HEK293 (cell line): ENCODE measurements around the gene SEMA6A.

ENCODE experiments used
- CTCF ChIP-seq: fragments of 450-650 bp; formaldehyde crosslinking; IDR thresholded peaks from 2 replicates; pipeline ENCODE4 v1.5.1; 2016; ENCODE audit warnings: missing biosample characterization, missing genetic modification characterization
- IKZF3 ChIP-seq: fragments of 450-650 bp; IDR thresholded peaks from 2 replicates; pipeline ENCODE4 v1.5.0; 2018; ENCODE audit warnings: missing biosample characterization, mild to moderate bottlenecking, missing genetic modification characterization, moderate library complexity
- KLF9 ChIP-seq: fragments of 450-650 bp; formaldehyde crosslinking; IDR thresholded peaks from 2 replicates; pipeline ENCODE4 v1.5.1; 2016; ENCODE audit warnings: missing biosample characterization, missing genetic modification characterization, low read depth
- YY1 ChIP-seq: fragments of 450-650 bp; formaldehyde crosslinking; IDR thresholded peaks from 2 replicates; pipeline ENCODE4 v1.5.1; 2018; ENCODE audit warnings: missing biosample characterization, missing genetic modification characterization
- ZNF157 ChIP-seq: fragments of 450-650 bp; formaldehyde crosslinking; IDR thresholded peaks from 2 replicates; pipeline ENCODE4 v1.5.1; 2016; ENCODE audit warnings: missing biosample characterization, missing genetic modification characterization
- ZNF2 ChIP-seq: fragments of 450-650 bp; formaldehyde crosslinking; IDR thresholded peaks from 2 replicates; pipeline ENCODE4 v1.5.1; 2016; ENCODE audit warnings: missing biosample characterization, missing genetic modification characterization
- ZNF362 ChIP-seq: fragments of 450-650 bp; formaldehyde crosslinking; IDR thresholded peaks from 2 replicates; pipeline ENCODE4 v1.5.1; 2016; ENCODE audit warnings: missing biosample characterization, missing genetic modification characterization
- ZNF423 ChIP-seq: fragments of 450-650 bp; formaldehyde crosslinking; IDR thresholded peaks from 2 replicates; pipeline ENCODE4 v1.5.1; 2016; ENCODE audit warnings: missing biosample characterization, missing genetic modification characterization
- ZNF501 ChIP-seq: fragments of 450-650 bp; formaldehyde crosslinking; IDR thresholded peaks from 2 replicates; pipeline ENCODE4 v1.5.1; 2016; ENCODE audit warnings: missing biosample characterization, missing genetic modification characterization
- ZNF658 ChIP-seq: fragments of 450-650 bp; formaldehyde crosslinking; IDR thresholded peaks from 2 replicates; pipeline ENCODE4; 2016; ENCODE audit warnings: missing biosample characterization, missing genetic modification characterization
- ZNF704 ChIP-seq: fragments of 450-650 bp; formaldehyde crosslinking; IDR thresholded peaks from 2 replicates; pipeline ENCODE4 v1.5.1; 2016; ENCODE audit warnings: missing biosample characterization, missing genetic modification characterization
- ZNF792 ChIP-seq: fragments of 450-650 bp; formaldehyde crosslinking; IDR thresholded peaks from 2 replicates; pipeline ENCODE4 v1.5.1; 2016; ENCODE audit warnings: missing biosample characterization, missing genetic modification characterization

GRCh38 chr5:116495786-116496357, 78.8 kb downstream of the SEMA6A start:
- TF ChIP-seq ZNF658 (tag by site-specific recombination) (no peak), ZNF157 (tag by site-specific recombination) (no peak), ZNF501 (tag by site-specific recombination) (no peak), ZNF362 (no peak), ZNF704 (no peak), ZNF2 (tag by site-specific recombination) (no peak), YY1 (no peak), ZNF792 (tag by site-specific recombination) (no peak), CTCF (no peak), ZNF423 (tag by site-specific recombination) (no peak), KLF9 (tag by site-specific recombination) (no peak), IKZF3 (tag by site-specific recombination) (no peak)
